HCEC 1CT (cell line): ENCODE measurements around the gene TBC1D22A.

Experiments
- DNase-seq: peaks from one replicate; pipeline ENCODE4 v3.0.0-alpha.2; 2017

TBC1D22A gene

DNA sequence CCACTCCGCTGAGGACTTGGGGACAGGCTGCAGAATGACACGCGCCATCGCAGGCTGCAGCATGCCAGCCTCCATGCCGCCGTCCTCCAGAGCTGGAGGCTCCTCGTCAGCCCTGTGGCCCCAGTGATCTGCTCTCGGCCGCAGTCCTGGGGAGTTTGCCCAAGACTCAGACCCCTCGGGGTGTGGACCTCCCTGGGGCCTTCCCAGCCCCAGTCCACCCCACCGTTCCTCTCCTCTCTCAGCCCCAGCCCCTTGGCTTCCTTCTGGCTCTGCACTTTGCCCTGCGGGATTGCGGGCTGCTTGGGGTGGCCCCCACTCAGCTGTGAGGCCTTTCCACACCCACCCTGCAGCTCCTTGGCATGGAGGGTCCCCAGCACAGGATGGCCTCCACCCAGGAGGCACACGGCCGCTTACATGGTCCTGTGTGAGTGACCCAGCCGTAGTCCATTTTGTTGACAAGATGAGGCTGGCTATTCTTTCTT is 414.9 kb downstream of the TBC1D22A start:
- DNase-seq = no peak

DNA sequence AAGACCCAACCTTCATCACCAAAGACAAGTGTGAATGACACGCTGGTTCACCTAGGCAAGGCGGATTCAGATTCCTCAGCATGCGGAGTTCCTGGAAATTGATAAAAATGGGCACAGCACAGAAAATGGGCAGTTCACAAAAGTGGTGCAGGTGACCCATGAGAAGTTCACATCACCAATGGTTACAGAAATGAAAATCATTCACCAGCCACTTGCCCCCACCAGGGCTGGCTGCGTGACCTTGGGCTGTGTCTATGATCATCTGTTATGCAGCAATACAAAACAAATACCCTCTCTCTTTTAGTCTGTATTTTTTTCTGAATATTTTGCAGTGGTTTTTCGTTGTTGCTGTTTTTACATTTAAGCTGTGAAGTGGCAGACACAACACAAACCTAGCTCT is 415.9 kb downstream of the TBC1D22A start:
- no peak for DNase-seq

DNA sequence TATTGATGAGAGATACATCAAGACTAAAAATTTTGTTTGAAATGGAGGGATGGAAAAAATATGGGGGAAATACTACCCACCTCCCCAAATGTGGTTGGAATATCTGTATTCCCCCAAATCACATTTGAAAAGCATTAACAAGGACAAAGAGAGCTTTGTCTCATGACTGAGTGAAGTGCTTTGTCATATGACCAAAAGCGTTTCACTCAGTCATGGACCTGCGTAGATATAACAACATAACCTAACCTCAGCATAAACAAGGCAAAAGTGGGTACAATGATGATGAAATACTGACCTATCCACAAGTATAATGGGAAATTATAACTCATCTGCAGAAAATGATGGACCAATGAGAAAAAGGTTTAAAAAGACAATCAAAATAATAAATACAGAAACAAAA is 418.3 kb downstream of the TBC1D22A start:
- no peak for DNase-seq

DNA sequence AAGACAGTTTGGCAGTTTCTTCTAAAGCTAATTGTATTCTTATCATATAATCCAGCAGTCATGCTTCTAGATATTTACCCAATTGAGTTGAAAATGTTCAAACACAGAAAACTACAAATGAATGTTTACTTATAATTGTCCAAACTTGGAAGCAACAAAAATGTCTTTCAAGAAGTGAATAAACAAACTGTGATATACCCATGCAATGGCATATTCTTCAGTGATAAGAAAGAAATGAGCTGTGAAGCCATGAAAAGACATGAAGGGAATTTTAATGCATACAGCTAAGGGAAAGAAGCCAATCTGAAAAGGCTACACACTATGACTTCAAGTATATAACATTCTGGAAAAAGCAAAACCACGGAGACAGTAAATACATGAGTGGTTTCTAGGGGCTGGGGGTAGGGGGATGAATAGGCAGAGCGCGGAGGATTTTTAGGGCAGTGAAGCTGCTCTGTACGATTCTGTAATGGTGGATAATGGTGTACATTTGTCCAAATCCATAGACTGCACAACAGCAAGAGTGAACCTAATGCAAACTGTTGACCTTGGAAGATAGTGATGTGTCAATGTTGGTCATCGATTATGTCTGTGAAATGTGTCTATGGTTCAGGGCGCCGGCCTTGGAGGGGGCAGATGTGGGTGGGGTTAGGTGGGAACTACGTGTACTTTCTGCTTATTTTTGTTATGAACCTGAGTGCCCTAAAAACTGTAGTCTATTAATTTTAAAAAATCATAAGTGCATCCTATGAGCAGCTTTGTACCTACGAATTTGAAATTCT is 424.9 kb downstream of the TBC1D22A start:
- DNase-seq = no peak

DNA sequence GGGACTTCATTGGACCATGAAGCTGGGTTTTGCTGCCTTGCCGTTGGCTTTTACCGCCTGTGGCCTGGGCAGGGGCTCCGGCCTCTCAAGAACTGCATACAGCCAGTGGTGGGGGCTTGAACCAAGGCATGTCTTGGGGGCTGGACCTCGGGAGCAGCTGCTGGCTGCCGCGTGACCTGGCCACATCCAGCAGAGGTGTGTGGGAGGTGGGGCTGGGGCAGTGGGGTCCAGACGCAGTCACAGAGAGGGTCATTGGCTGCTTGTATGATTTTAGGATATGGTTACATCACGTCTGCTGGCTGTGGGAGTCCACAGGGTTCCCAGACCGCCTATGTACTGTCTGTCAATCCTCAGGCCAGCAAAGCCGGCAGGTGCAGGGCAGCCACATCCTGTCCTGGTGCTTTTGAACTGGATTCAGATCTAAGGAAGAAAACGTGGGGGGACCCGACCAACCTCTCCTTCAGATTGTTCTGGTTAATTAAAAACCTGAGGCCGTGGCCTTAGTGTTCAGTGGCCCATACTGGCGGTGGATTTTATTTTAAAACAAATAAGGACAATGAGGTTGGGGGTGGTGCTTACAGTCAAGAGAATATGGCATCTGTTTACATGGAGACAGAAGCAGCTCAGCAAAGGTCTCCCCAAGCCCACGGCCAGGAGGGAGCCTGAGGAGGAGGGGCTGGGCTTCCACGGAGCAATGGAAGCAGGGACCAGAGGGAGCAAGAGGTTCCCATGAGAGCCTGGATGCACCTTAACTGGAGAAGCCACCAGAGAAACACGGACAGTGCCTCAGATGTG is 426.0 kb downstream of the TBC1D22A start:
- no peak for DNase-seq

DNA sequence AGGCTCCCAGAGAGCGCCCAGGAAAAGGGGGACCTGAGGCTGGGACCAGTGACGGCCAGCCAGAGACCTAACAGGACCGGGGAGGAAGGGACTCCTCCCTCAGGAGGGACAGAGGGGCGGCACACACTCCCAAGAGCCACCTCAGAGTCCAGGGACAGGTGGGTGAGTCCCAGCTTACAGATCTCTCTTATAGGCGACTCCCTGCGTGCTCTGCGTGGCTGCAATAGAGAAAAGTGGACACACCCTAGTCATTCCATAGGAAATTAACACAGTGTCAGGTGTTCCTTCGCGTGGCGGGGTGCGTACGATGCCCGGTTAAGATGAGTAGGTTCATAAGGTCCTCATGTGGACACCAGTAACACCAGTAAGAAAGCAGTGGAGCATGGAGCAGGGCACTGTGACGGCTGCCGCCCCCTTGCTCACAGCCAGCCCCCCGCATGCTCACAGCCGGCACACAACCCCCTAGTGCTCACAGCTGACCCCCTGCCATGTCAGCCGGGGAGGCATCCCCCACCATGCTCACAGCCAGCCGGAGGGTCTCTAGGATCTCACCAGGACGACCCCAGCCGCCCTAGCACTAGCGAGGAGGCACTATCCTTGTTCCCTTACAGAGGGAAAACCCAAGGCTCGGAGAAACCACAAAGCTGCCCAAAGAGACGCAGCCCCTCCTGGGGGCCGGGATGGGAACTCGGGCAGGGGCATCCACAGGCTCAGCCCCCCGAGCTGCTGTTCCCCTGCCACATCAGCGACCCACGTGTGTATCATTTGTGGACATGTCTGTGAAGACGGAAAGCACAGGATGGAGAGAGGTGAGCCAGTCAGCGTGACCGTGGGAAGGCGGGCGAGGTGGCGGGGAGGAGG is 426.8 kb downstream of the TBC1D22A start:
- DNase-seq = no peak

DNA sequence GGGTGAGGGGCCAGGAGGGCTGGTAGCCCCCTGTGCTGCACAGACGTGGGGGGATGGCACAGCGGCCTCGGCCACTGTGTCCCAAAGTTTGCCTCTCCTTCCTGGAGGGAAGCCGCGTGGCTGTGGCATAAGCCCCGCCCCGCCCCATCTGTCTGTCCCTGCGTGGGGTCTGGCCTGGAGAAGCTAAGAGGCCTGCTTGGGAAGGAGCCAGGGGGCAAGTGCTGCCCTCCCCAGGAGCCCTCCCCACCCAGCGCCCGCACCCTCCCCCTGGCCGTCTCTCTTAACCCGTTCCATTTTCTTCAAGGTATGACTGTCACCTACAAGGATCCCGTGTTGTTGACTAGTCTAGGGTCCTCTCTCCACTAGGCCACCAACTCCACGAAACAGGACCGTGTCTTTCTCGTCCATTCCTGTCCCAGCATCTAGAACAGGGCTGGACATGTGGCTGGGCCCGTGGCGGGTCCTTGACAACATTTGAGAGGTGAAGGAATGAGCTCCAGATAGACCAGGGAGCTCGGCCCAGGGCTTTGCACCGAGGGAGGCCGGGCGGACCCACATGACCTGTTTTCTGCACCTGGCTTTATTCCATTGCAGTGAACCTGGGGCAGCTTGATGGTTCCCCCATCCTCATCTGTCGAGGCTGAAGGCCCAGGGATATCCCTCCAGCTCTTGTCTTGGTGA is 428.0 kb downstream of the TBC1D22A start:
- DNase-seq = no peak

DNA sequence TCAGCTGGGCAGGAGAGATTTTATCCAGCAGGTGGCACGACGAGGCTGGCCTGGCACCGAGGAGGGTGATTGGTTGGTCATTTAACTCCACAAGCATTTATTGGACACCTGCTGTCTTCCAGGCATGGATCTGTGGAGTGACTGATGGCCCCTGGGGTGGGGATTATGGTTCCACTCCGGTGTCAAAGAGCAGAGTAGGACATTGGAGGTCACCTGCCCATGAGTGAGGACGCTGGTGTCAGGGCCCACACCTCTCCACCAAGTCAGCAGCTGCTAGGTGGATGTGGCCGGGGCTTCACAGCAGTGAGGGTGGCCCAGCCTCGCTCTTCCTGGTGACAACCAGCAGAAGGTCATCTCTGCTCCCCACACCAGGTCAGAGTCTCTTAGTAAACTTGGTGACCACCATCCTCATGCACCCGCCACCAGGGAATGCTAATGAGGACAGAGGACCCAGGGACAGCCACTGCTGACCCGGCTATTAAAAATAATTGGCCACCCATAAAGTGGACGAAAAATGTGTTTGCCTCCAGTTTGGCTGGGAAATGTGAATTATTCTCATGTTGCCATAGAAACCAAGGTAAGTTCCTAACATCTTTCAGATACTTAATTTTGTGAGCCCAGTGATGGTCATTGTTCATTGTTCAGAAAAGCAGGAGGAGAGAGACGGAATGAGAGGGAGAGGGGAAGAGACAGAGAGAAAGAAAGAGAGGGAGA is 428.7 kb downstream of the TBC1D22A start:
- no peak for DNase-seq

DNA sequence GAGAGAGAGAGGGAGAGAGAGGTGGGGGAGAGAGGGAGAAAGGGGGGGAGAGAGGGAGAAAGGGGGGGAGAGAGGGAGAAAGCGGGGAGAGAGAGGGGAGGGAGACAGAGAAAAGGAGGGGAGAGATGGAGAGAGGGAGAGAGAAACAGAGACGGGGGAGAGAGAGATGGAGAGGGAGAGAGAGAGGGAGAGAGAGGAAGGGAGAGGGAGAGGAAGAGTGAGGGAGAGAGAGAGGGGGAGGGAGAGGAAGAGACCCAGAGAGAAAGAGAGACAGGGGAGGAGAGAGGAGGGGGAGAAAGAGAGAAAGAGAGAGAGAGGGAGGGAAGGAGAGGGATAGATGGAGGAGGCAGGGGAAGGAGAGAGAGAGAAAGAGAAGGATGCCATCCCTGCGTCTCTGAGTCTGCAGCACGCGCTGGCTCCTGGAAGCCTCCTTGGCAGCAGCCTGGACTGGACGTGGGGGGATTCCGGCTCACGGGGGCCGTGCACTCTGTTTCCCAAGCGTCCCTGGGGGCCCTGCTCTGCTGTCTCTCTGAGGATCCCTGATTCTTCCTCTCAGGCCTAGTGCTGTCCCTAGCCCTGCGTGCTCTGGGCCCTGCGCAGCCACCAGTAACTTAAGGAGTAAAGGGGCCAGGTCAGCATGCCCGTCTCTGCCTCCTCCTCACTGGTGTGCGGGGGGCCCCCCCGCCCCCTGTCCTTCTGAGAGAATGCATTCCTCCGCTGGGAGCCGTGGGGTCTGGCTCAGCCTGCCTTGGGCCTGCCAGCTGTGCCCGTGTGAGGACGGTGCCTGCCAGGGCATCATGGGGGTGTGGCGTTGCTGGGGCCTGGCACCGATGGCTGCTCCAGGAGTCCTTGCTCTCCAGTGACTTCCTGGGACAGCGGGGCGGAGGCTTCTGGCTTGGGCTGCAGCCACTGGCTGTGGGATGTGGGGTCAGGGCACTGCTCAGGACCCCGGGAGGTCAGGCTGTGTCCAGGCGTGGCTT is 429.5 kb downstream of the TBC1D22A start:
- DNase-seq = no peak

DNA sequence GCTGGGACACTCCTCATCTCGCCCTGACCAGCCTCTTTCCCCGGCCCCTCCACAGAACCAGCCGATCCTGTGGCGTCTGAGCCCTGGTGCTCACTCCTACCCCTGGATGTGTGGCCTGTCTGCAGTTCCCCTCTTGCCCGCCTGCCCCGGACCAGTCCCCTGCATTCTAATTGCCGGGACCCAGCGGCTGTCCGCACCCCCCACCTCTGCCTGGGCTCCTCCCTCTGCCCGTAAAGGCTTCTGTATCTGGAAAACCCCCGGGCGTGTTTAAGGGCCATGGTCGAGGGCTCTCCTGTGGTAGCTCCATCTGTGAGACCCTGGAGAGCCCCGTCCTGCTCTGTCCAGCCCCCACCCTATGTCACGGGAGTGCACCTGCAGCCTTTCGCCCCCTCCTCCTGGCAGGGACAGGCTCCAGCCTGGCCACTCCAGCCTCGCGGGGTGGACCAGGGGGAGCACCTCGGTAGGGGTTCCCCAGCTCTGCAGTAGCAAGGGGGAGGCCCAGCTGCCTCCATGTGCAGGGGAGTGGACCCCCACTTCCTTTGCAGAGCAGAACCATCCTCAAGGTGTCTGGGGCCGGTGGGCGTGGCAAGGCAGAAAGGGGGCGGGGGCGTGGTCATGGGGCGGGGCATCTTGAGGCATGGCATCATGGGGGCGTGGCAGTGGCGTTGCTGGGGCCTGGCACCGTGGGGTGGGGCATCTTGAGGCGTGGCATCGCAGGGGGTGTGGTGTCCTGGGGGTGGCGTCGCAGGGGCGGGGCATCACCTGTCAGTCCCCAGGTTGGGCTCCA is 430.4 kb downstream of the TBC1D22A start:
- DNase-seq = no peak

DNA sequence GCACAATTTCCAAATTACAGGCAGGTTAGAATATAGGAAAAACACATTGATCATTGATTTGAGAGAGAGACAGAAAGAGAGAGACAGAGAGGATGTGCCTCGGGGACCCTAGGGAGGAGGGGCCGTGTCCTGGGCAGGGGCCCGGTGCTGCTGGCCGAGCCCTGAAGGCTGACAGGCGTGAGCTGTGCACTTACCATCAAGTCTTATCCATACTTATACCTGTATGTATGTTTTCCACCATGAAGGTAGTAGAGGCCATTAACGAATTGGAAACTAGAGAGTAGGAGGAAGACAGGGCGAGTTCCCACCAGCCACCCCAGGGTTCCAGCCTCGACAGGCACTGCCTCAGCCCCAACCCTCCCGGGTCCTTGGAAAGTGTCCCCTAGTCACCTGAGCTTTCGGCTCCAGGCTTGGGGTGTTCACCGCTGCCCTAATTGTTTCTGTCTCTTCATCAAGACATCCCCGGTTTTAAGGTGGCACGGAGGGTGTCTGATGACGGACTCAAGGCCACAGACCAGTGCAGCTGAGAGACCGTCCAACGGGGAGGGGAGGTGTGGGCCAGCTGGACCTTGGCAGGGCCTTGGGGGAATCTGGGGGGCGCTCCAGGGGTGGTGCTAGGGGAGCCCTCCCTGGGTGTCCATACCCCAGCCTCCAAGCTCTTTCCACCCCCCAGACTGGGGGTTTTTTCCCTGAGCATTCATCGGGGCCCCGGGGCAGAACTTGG is 431.3 kb downstream of the TBC1D22A start:
- no peak for DNase-seq

DNA sequence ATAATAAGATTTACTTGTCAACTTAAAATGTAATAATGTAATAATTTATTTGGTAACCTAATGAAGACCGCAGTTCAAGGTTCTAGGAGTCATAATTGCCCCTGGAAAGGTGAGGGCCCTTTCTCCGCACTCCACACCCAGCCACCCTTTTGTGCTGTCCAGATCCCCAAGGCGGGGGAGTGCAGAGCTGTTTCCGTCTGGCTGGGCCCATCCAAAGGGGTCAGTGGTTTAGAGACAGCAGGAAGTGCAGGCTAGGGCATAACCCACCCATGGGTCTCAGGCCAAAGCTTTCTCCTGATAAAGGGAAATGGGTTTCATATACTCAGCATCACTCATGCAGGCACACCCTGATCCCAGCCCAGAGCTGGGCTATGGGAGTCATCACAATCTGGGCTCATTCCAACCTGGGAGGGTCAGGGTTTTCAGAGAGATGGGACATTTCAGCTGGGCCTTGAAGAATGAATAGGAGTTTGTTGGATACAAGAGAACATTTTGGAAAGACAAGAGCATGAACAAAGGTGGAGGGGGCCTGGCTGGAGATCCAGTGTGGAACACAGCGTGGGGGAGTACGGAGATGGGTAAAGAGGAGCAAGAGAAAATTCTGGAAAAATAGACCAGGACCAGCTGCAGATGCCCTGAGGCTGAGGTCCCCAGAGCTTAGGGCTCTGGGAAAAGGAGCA is 432.2 kb downstream of the TBC1D22A start:
- DNase-seq = no peak

DNA sequence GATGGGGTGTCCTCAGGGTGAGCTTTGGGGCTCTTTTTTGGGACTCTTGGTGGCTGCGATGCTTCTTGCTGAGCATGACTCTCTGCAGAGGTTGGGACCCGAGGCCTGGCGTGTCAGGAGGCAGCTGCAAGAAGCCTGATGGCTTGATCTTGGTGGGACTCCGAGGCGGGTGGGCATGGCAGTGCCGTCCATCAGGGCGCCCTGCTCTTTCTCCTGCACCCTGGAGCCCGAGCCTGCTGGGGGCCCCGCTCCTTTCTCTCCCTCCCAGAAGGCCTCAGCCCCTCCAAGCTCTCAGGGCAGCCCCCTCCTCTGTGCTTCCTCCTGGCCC is 432.7 kb downstream of the TBC1D22A start:
- no peak for DNase-seq

DNA sequence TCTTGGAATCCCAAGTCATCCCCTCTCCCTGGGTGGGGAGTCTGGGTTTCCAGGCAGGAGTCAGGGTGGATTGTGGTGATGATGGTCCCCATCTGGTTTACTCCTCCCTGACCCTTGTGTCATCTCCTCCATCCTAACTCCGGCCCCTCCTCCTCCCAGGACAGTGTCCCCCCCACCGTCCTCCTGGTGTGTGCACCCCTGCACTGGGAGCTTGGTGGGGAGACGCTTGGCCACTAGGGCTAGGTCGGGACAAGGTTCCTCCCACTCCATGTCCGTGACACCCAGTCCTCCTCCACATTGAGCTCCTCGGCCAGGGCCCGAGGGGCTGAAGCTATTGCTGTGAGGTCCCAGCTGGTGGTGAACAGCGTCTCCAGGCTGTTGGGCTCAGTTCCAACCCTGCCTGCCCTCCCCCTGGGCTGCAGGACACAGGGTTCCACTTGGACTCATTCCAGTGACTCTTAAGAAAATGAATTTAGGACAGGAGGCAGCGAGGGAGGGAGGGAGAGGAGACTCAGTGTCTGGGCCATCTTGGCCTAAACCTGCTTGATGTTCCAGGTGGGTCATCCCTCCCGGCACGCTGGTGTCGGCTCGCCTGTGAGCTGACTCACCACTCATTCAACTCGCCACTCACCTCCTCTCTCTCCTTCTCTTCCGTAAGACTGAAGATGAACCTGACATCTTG is 433.2 kb downstream of the TBC1D22A start:
- no peak for DNase-seq

DNA sequence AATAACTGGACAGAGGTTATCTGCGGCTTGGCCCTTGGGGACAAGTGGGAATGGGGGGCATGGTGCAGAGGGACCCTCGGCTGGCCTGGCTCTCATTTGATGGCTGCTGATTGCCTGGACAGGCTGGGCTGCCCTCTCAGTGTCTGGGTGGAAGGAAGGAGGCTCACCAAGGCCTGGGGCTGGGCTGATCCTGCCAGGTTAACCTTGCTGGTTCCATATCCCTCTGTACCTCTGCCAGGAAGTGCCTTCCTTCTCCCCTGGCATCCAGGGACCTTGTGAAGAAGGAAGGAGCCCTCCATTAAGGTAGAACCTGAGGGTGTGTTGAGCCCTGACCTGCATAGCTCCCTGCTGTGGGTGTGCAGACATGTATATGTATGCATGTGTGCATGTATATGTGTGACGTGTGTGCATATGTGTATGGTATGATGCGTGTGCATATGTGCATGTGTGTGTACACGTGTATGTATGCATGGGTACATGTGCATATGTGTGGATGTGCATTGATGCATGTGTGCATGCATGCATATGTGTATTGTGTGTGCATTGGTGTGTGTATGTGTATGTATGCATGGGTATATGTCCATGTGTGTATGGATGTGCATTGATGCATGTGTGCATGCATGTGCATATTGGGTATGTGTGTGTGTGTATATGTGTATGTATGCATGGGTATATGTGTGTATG is 433.9 kb downstream of the TBC1D22A start:
- no peak for DNase-seq

DNA sequence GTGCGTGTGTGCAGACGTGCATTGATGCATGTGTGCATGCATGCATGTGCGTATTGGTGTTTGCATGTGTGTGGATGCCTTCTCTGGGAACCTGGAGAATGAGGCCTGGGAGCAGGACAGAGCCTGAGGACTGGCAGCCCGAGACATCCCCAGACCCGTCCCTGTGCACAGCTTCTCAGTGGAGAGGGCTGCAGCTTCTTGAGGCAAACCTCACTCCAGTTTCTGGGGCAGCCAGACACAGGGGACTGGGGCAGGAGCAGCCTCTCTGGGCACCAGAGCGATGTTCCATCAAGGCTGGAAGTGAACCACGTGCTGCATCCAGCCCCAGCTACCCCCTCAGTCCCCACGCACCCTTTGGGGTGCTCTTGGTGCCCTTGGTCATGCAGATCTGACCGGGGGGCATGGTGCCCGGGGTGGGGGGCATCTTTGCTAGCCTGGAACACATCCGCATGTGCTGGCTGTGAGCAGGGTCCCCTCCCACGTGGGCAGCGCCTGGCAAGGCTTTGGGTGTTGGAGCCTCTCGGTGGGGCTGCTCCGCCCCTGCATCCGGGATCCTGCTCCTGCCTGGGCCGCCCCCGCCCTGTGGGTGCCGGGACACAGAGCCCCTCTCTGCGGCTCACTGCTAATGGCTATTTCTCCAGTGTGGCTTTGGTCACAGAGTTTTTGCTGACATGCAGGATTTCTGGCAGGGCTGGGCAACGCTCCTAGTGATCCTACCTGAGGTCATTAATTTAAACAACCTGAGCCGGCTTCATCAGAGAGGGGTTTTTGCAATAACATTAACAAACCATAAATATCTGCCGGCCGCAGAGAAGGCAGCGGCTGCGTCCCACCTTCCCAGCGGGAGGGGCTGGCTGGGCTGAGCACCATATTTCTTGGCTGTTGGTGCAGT is 434.7 kb downstream of the TBC1D22A start:
- no peak for DNase-seq
